ENCODE measurements around the gene TTC3. TPM values are rescaled to one million over a fixed set of nuclear protein-coding genes. Genes with fewer than 3 reads are reported as not detected.
A peak's percentile ranks its signal among the peaks of the same experiment; 100 is the strongest.

The TTC3 gene
- total and polyA plus RNA-seq, 5 experiments from 2014 or later, result 51.1 to 169 (median 134) TPM

GRCh38 chr21:37243961-37244360 lies 170.9 kb downstream of the TTC3 start:
- DNase-seq, result no peak
- no peaks in the 10 kb centered on the region for H3K27me3 Mint-ChIP-seq
- ATAC-seq, result no peak
- H3K4me3 Mint-ChIP-seq, result peak overlapping the region in 3 of 10 donors; percentile 10 to 76 (median 71)
- peaks cover 41 to 66% (median 63%) of the 10 kb centered on the region in 4 donors for H3K4me1 Mint-ChIP-seq
- POLR2A ChIA-PET, result interaction anchor here (0.5 to 1.4 kb wide), 3 partner anchors 11 to 23 kb away, joined by 3 read pairs; partner anchors contain the start of gene VPS26C
- H3K36me3 Mint-ChIP-seq, result peaks cover 0 to 28% (median 0%) of the 10 kb centered on the region in 3 donors
- peak overlapping the region in 8 of 10 donors; percentile 17 to 91 (median 80) for H3K27ac Mint-ChIP-seq
- no peaks in the 10 kb centered on the region for H3K9me3 Mint-ChIP-seq

GRCh38 chr21:37244501-37245095 lies 171.5 kb downstream of the TTC3 start:
- DNase-seq (peak in 2 of 10 donors; percentile 15 to 23), ATAC-seq (peak; percentile 60 to 77)
- peak overlapping the region; percentile 17 to 91 (median 80) for H3K27ac Mint-ChIP-seq
- H3K9me3 Mint-ChIP-seq, result no peaks in the 10 kb centered on the region
- peaks cover 44 to 68% (median 64%) of the 10 kb centered on the region in 4 donors for H3K4me1 Mint-ChIP-seq
- no peaks in the 10 kb centered on the region for H3K27me3 Mint-ChIP-seq
- H3K36me3 Mint-ChIP-seq, result peaks cover 0 to 23% (median 0%) of the 10 kb centered on the region in 3 donors
- H3K4me3 Mint-ChIP-seq, result peak overlapping the region; percentile 8 to 76 (median 67)
- POLR2A ChIA-PET, result interaction anchor here (0.5 to 1.4 kb wide), 2 partner anchors 12 to 18 kb away, joined by 3 read pairs; no protein-coding TSS in a partner anchor

- no peaks in the 10 kb centered on the region for H3K27me3 Mint-ChIP-seq
- H3K9me3 Mint-ChIP-seq, result no peaks in the 10 kb centered on the region
- ATAC-seq (peak in 1 of 2 donors; percentile 20), DNase-seq (no peak)
- H3K4me1 Mint-ChIP-seq, result peaks cover 45 to 72% (median 68%) of the 10 kb centered on the region in 4 donors
- peak overlapping the region in 9 of 10 donors; percentile 75 to 91 (median 79) for H3K27ac Mint-ChIP-seq
- H3K36me3 Mint-ChIP-seq, result peaks cover 0 to 18% (median 0%) of the 10 kb centered on the region in 3 donors
- H3K4me3 Mint-ChIP-seq, result peak overlapping the region; percentile 8 to 76 (median 67)
- POLR2A ChIA-PET, result no interaction called here
Measured at GRCh38 chr21:37245151-37245550, 172.1 kb downstream of the TTC3 start.

GRCh38 chr21:37248298-37248697 lies 175.2 kb downstream of the TTC3 start:
- ATAC-seq, result no peak

GRCh38 chr21:37249112-37249904 lies 176.3 kb downstream of the TTC3 start:
- ATAC-seq, result no peak
- Mint-ChIP-seq H3K27me3 (no peaks in the 10 kb centered on the region), H3K9me3 (no peaks in the 10 kb centered on the region), H3K36me3 (peaks cover 0 to 9% (median 0%) of the 10 kb centered on the region in 3 donors), H3K4me3 (peak overlapping the region in 2 of 10 donors; percentile 20 to 39), H3K4me1 (peaks cover 37 to 81% (median 68%) of the 10 kb centered on the region in 4 donors), H3K27ac (peak overlapping the region in 4 of 10 donors; percentile 3 to 31 (median 9))
- POLR2A ChIA-PET, result no interaction called here
- DNase-seq, result no peak

More at GRCh38 chr21:37248298-37248697, 175.2 kb downstream of the TTC3 start:
- no peaks in the 10 kb centered on the region for H3K9me3 Mint-ChIP-seq
- POLR2A ChIA-PET, result no interaction called here
- H3K27ac Mint-ChIP-seq, result no peak overlapping the region
- no peak overlapping the region for H3K4me3 Mint-ChIP-seq
- peaks cover 0 to 6% (median 0%) of the 10 kb centered on the region in 3 donors for H3K36me3 Mint-ChIP-seq
- peaks cover 41 to 81% (median 72%) of the 10 kb centered on the region in 4 donors for H3K4me1 Mint-ChIP-seq
- DNase-seq, result no peak
- H3K27me3 Mint-ChIP-seq, result no peaks in the 10 kb centered on the region

- Mint-ChIP-seq H3K27ac (no peak overlapping the region), H3K4me3 (no peak overlapping the region), H3K4me1 (peaks cover 23 to 64% (median 55%) of the 10 kb centered on the region in 4 donors), H3K36me3 (peaks cover 0 to 5% (median 0%) of the 10 kb centered on the region in 3 donors), H3K27me3 (no peaks in the 10 kb centered on the region), H3K9me3 (no peaks in the 10 kb centered on the region)
- POLR2A ChIA-PET, result interaction anchor here (0.6 to 0.7 kb wide), 2 partner anchors 368 to 953 kb away, joined by 3 to 4 read pairs; no protein-coding TSS in a partner anchor
- ATAC-seq (no peak), DNase-seq (no peak)
Measured at GRCh38 chr21:37251294-37251634, 178.2 kb downstream of the TTC3 start.

Other genes with a start within 250 kb of the TTC3 start
- gene HLCS, start 106.6 kb upstream of the TTC3 start, total RNA-seq, result 10 to 100 TPM; 12.3 to 13.4 TPM
- gene HLCS, start 106.6 kb upstream of the TTC3 start, polyA plus RNA-seq, result 10 to 100 TPM in 1 of 3 donors, 1 to 10 TPM in 2; 6.2 to 12.5 (median 8.6) TPM
- not detected for gene RIPPLY3, start 66.6 kb upstream of the TTC3 start, total RNA-seq
- gene RIPPLY3, start 66.6 kb upstream of the TTC3 start, polyA plus RNA-seq, result not detected
- 10 to 100 TPM; 19.9 to 22.1 TPM for gene PIGP, start 183 bp upstream of the TTC3 start, total RNA-seq
- gene PIGP, start 183 bp upstream of the TTC3 start, polyA plus RNA-seq, result 10 to 100 TPM; 32.8 to 45.2 (median 38.3) TPM
- gene VPS26C, start 194.1 kb downstream of the TTC3 start, total RNA-seq, result 10 to 100 TPM; 74.0 to 77.8 TPM
- gene VPS26C, start 194.1 kb downstream of the TTC3 start, polyA plus RNA-seq, result 10 to 100 TPM; 60.1 to 72.7 (median 62.9) TPM